Ishikawa (cell line): ENCODE measurements around the gene MYRIP.

Experiments used
- CEBPB ChIP-seq: IDR thresholded peaks from 2 replicates; pipeline ENCODE4 v1.6.1; 2012
- CREB1 ChIP-seq: IDR thresholded peaks from 2 replicates; pipeline ENCODE4 v1.6.1; 2012; ENCODE audit warnings: low read depth
- EGR1 ChIP-seq: IDR thresholded peaks from 2 replicates; pipeline ENCODE4 v1.6.1; 2012
- EP300 ChIP-seq: IDR thresholded peaks from 2 replicates; pipeline ENCODE4 v1.6.1; 2012; ENCODE audit warnings: borderline replicate concordance
- FOXM1 ChIP-seq: IDR thresholded peaks from 2 replicates; pipeline ENCODE4 v1.6.1; 2012; ENCODE audit warnings: low read depth, borderline replicate concordance
- MAX ChIP-seq: IDR thresholded peaks from 2 replicates; pipeline ENCODE4 v1.6.1; 2012
- NFIC ChIP-seq: IDR thresholded peaks from 2 replicates; pipeline ENCODE4 v1.6.1; 2012
- RAD21 ChIP-seq: IDR thresholded peaks from 2 replicates; pipeline ENCODE4 v1.6.1; 2012; ENCODE audit warnings: low read depth
- REST ChIP-seq: IDR thresholded peaks from 2 replicates; pipeline ENCODE4 v1.6.1; 2012; ENCODE audit warnings: low read depth, mild to moderate bottlenecking
- TAF1 ChIP-seq: IDR thresholded peaks from 2 replicates; pipeline ENCODE4 v1.6.1; 2012; ENCODE audit warnings: low read depth, mild to moderate bottlenecking
- TCF12 ChIP-seq: IDR thresholded peaks from 2 replicates; pipeline ENCODE4 v1.6.1; 2012; ENCODE audit warnings: low read depth
- TEAD4 ChIP-seq: IDR thresholded peaks from 2 replicates; pipeline ENCODE4 v1.6.1; 2012
- USF1 ChIP-seq: IDR thresholded peaks from 2 replicates; pipeline ENCODE4 v1.6.1; 2012
- YY1 ChIP-seq: IDR thresholded peaks from 2 replicates; pipeline ENCODE4 v1.6.1; 2012; ENCODE audit warnings: low read depth
- ZBTB7A ChIP-seq: IDR thresholded peaks from 2 replicates; pipeline ENCODE4 v1.6.1; 2012; ENCODE audit warnings: low read depth

MYRIP gene

DNA sequence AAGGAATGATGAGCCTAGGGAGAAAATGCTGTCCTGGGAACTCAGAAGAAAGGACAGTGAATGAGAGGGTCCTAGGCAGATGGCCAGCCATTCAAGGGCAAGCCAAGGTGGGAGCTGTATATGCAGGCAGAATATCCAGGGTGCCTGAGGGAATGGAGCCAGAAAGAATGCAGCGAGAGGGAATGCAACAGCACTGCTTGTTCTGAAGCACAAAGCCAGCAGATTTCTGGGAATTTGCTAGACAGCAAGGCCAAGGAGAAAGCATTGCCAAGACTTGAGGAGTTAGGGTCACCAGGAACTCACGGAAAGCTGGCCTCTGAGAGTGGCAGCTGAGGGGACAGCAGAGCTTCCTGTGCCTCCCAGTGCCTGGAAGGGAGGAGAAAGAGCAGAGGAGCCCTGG lies 200.6 kb downstream of the MYRIP start:
- TF ChIP-seq MAX = no peak
- no peak for TF ChIP-seq REST
- no peak for TF ChIP-seq CREB1
- TF ChIP-seq CEBPB = no peak
- TF ChIP-seq NFIC = no peak
- TF ChIP-seq TCF12 = no peak
- TF ChIP-seq YY1 = no peak
- TF ChIP-seq USF1 = no peak
- no peak for TF ChIP-seq EP300
- TF ChIP-seq TEAD4 = no peak
- no peak for TF ChIP-seq ZBTB7A
- TF ChIP-seq RAD21 = no peak
- no peak for TF ChIP-seq EGR1

GRCh38 chr3:40012381-40012780 lies 203.0 kb downstream of the MYRIP start:
- no peak for TF ChIP-seq TCF12
- TF ChIP-seq MAX = no peak
- no peak for TF ChIP-seq ZBTB7A
- TF ChIP-seq RAD21 = no peak
- no peak for TF ChIP-seq REST
- no peak for TF ChIP-seq FOXM1
- no peak for TF ChIP-seq CREB1
- no peak for TF ChIP-seq NFIC
- no peak for TF ChIP-seq USF1
- no peak for TF ChIP-seq TAF1
- TF ChIP-seq YY1 = no peak
- no peak for TF ChIP-seq EP300

DNA sequence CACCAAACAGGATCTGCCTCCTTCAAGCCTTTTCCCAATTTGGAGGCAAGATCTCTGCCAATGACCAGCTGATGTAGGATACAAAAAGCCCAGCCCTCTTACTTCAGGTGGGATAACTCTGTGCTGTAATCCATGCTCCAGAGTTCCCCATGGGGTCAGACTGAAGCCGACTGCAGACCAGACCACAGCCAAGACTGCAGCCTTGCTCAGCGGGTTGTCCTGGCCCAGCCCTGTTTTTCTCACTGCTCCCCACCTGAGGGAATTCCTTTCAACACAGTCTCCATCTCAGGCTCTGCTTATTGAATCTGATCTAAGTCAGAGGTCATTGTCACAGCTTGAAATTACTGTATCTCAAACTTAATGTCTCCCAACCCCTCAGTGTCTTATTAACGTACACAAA lies 207.0 kb downstream of the MYRIP start:
- TF ChIP-seq TAF1 (no peak), EP300 (no peak), TCF12 (no peak), MAX (no peak), RAD21 (no peak), USF1 (no peak), REST (no peak), TEAD4 (no peak), YY1 (no peak), EGR1 (no peak), FOXM1 (no peak), CEBPB (no peak)

GRCh38 chr3:40018369-40018768 lies 209.0 kb downstream of the MYRIP start:
- TF ChIP-seq YY1 (no peak), REST (no peak), EP300 (no peak), CEBPB (no peak), FOXM1 (no peak), RAD21 (no peak), USF1 (no peak), NFIC (no peak), TAF1 (no peak), MAX (no peak), CREB1 (no peak), ZBTB7A (no peak), EGR1 (no peak)
